SK-N-SH (cell line): ENCODE measurements around the gene FCMR. TPM values are rescaled to one million over a fixed set of nuclear protein-coding genes. Genes with fewer than 3 reads are reported as not detected.
A peak's percentile ranks its signal among the peaks of the same experiment; 100 is the strongest.

Source experiments
- CTCF ChIA-PET: fragments of 300-600, 350-600 bp; formaldehyde crosslinking; extraction: SDS; loops from one replicate; lab custom pipeline; 2021; lab: Yijun Ruan, JAX
- POLR2A ChIA-PET: fragments of 350-600 bp; sonication (Branson Sonifier 250); formaldehyde crosslinking; extraction: SDS; loops from one replicate; lab custom pipeline; 2020; ENCODE audit warnings: antibody characterized with exemption, inconsistent platforms; lab: Yijun Ruan, JAX
- DNase-seq: peaks from one replicate; pipeline ENCODE4 v3.0.0; 2012
- H2AFZ ChIP-seq: fragments of 200-600 bp; sonication (generic); 2 replicates; pipeline ENCODE4 v1.8.1; 2016; ENCODE audit warnings: antibody characterized with exemption, mild to moderate bottlenecking, low read depth
- H3F3A ChIP-seq: fragments of 200-600 bp; sonication (generic); replicated peaks from 2 replicates; pipeline ENCODE3; 2016; ENCODE audit warnings: antibody characterized with exemption, mild to moderate bottlenecking; ENCODE audit not compliant: insufficient read depth
- H3K27ac ChIP-seq, 2 experiments: fragments of 200-500 bp in 1 of 2; fragments of 200-600 bp in 1 of 2; sonication (Bioruptor generic) in 1 of 2; sonication (generic), shearing (Covaris generic) in 1 of 2; 2 replicates each; pipeline versions ENCODE4 v1.5.1 to v1.6.1; 2014 to 2016; ENCODE audit warnings: low read depth in 2 of 2, inconsistent platforms in 1 of 2, low read length in 1 of 2, mild to moderate bottlenecking in 1 of 2, mixed read lengths in 1 of 2
- H3K27me3 ChIP-seq: fragments of 200-600 bp; sonication (generic), shearing (Covaris generic); 2 replicates; pipeline ENCODE4 v1.6.1; 2016; ENCODE audit warnings: mixed run types; ENCODE audit not compliant: insufficient read depth
- H3K36me3 ChIP-seq, 2 experiments: fragments of 200-500 bp in 1 of 2; fragments of 200-600 bp in 1 of 2; sonication (Bioruptor generic) in 1 of 2; sonication (generic) in 1 of 2; replicated peaks in 1 of 2; 2 replicates each; pipeline versions ENCODE3 to v1.5.1; 2014 to 2016; ENCODE audit warnings: low read length in 1 of 2, mild to moderate bottlenecking in 1 of 2; ENCODE audit not compliant: insufficient read depth in 2 of 2, control insufficient read depth in 1 of 2
- H3K4me1 ChIP-seq, 2 experiments: fragments of 200-500 bp in 1 of 2; fragments of 200-600 bp in 1 of 2; sonication (Bioruptor generic) in 1 of 2; sonication (generic), shearing (Covaris generic) in 1 of 2; 2 replicates each; pipeline versions ENCODE4 v1.5.1 to v1.6.1; 2014 to 2016; ENCODE audit warnings: low read depth in 1 of 2, low read length in 1 of 2, mixed run types in 1 of 2; ENCODE audit not compliant: insufficient read depth in 2 of 2, control insufficient read depth in 1 of 2
- H3K4me2 ChIP-seq: fragments of 200-600 bp; sonication (generic), shearing (Covaris generic); 2 replicates; pipeline ENCODE4 v1.6.1; 2017; ENCODE audit warnings: mixed run types
- H3K4me3 ChIP-seq, 2 experiments: fragments of 200-500 bp in 1 of 2; fragments of 200-600 bp in 1 of 2; sonication (Bioruptor generic) in 1 of 2; sonication (generic), shearing (Covaris generic) in 1 of 2; 2 replicates each; pipeline versions ENCODE4 v1.5.1 to v1.8.1; 2014 to 2016; ENCODE audit warnings: low read depth in 2 of 2, inconsistent platforms in 1 of 2, low read length in 1 of 2, mild to moderate bottlenecking in 1 of 2, mixed read lengths in 1 of 2, moderate library complexity in 1 of 2
- H3K79me2 ChIP-seq: fragments of 200-600 bp; sonication (generic); 2 replicates; pipeline ENCODE4 v1.8.1; 2017; ENCODE audit warnings: mild to moderate bottlenecking; ENCODE audit not compliant: insufficient read depth
- H3K9ac ChIP-seq: fragments of 200-600 bp; sonication (generic); 2 replicates; pipeline ENCODE4 v1.6.1; 2017; ENCODE audit warnings: mixed run types
- H3K9me2 ChIP-seq: fragments of 200-600 bp; sonication (generic); 2 replicates; pipeline ENCODE4 v1.6.1; 2017; ENCODE audit warnings: mixed run types
- H3K9me3 ChIP-seq: fragments of 200-600 bp; sonication (generic); 2 replicates; pipeline ENCODE4 v1.6.1; 2017; ENCODE audit warnings: mixed run types, mild to moderate bottlenecking, moderate library complexity
- H4K20me1 ChIP-seq: fragments of 200-600 bp; sonication (generic); 2 replicates; pipeline ENCODE4 v1.6.1; 2017; ENCODE audit warnings: mild to moderate bottlenecking, mixed run types; ENCODE audit not compliant: insufficient read depth
- EP300 ChIP-seq, 2 experiments: IDR thresholded peaks; 2 replicates each; pipeline versions ENCODE4 v1.4.0 to v1.6.1; 2012; ENCODE audit warnings: borderline replicate concordance in 1 of 2, low read depth in 1 of 2, low read length in 1 of 2
- EZH2phosphoT487 ChIP-seq: fragments of 200-600 bp; sonication (generic); IDR thresholded peaks from 2 replicates; pipeline ENCODE4 v1.6.1; 2017; ENCODE audit warnings: low read depth, mixed run types, mild to moderate bottlenecking, antibody characterized with exemption, moderate library complexity, borderline replicate concordance
- FOSL2 ChIP-seq: IDR thresholded peaks from 2 replicates; pipeline ENCODE4 v1.4.0; 2012; ENCODE audit warnings: low read depth, mild to moderate bottlenecking, moderate library complexity, borderline replicate concordance
- GABPA ChIP-seq: IDR thresholded peaks from 2 replicates; pipeline ENCODE4 v1.4.0; 2012; ENCODE audit warnings: low read depth, mild to moderate bottlenecking
- MXI1 ChIP-seq: IDR thresholded peaks from 2 replicates; pipeline ENCODE4 v1.6.1; 2012; ENCODE audit warnings: mild to moderate bottlenecking, low read depth, low read length, improper control_type of control experiment
- NFIC ChIP-seq: IDR thresholded peaks from 2 replicates; pipeline ENCODE4 v1.4.0; 2012; ENCODE audit warnings: borderline replicate concordance
- NRF1 ChIP-seq: IDR thresholded peaks from 2 replicates; pipeline ENCODE4 v1.6.1; 2012; ENCODE audit warnings: low read depth, mild to moderate bottlenecking, low read length
- POLR2AphosphoS5 ChIP-seq: IDR thresholded peaks from 2 replicates; pipeline ENCODE4 v1.6.1; 2012; ENCODE audit warnings: low read depth, low read length
- RAD21 ChIP-seq: IDR thresholded peaks from 2 replicates; pipeline ENCODE4 v1.6.1; 2012; ENCODE audit warnings: mild to moderate bottlenecking, low read length
- RCOR1 ChIP-seq: fragments of 150-350 bp; IDR thresholded peaks from 2 replicates; pipeline ENCODE4 v1.6.1; 2017; ENCODE audit warnings: antibody characterized with exemption, low read length
- RFX5 ChIP-seq: IDR thresholded peaks from 2 replicates; pipeline ENCODE4 v1.6.1; 2012; ENCODE audit warnings: mild to moderate bottlenecking, improper control_type of control experiment, low read length
- RXRA ChIP-seq: IDR thresholded peaks from 2 replicates; pipeline ENCODE4 v1.4.0; 2012; ENCODE audit warnings: low read depth, mild to moderate bottlenecking, borderline replicate concordance
- SIN3A ChIP-seq: IDR thresholded peaks from 2 replicates; pipeline ENCODE4 v1.6.1; 2012; ENCODE audit warnings: low read depth, mild to moderate bottlenecking, low read length, moderate library complexity, borderline replicate concordance
- TAF1 ChIP-seq: IDR thresholded peaks from 2 replicates; pipeline ENCODE4 v1.6.1; 2012; ENCODE audit warnings: low read depth, mild to moderate bottlenecking, low read length, moderate library complexity, borderline replicate concordance
- TCF12 ChIP-seq: IDR thresholded peaks from 2 replicates; pipeline ENCODE4 v1.4.0; 2012
- TEAD4 ChIP-seq: IDR thresholded peaks from 2 replicates; pipeline ENCODE4 v1.4.0; 2012; ENCODE audit warnings: mild to moderate bottlenecking, borderline replicate concordance; ENCODE audit not compliant: insufficient read depth
- YY1 ChIP-seq: IDR thresholded peaks from 2 replicates; pipeline ENCODE4 v1.4.0; 2012; ENCODE audit warnings: low read depth, mild to moderate bottlenecking
- WGBS: methylation state at CpG from one replicate; pipeline ENCODE4 v1.1.6; 2017; ENCODE audit warnings: low lambda C conversion rate; 5-methylcytosine and 5-hydroxymethylcytosine counted together
- polyA plus RNA-seq, 3 experiments: library from polyadenylated mRNA; depleted of rRNA; stranded (reverse); fragments of >200 nt; gene quantifications; 2 replicates each; pipeline ENCODE4 v1.2.3, GENCODE V29; 2012
- TF ChIP-seq, protein P1 (sequence below): fragments of 150-350 bp; IDR thresholded peaks from 2 replicates; pipeline ENCODE4 v1.6.1; 2016; ENCODE audit warnings: mild to moderate bottlenecking, low read depth, low read length
- TF ChIP-seq, protein P2 (sequence below): IDR thresholded peaks from 2 replicates; pipeline ENCODE4 v1.4.0; 2012; ENCODE audit warnings: low read depth, borderline replicate concordance
- TF ChIP-seq, protein P3 (sequence below): IDR thresholded peaks from 2 replicates; pipeline ENCODE4; 2012

The FCMR gene
- polyA plus RNA-seq, 1 of the 3 experiments (the other 2 are of a cell fraction), result 0.15 TPM

DNA sequence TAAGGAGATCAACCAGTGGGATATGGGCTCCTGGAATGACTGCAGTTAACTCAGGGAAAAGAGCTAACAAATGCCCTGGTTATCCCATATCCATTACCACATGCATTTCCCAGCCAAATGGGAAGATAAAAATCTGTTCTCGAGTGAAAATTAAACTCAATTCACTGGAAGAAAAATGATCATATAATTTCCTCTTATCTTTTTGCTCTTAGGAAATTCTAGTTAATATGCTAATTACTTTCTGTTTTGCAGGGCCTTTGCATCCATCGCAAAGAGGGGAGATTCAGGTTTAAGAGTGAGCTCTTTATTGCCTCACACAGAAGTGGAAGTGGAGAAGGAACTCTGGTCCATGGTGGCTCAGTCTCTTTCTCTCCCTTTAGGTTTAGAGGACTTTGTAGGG is 28.4 kb downstream of the FCMR start:
- H3K79me2 ChIP-seq, result no peaks in the 10 kb centered on the region
- CTCF ChIA-PET, result interaction anchor here (0.9 to 5.9 kb wide), 6 partner anchors 9 to 167 kb away, joined by 3 to 32 read pairs (median 4); no protein-coding TSS in a partner anchor
- no peaks in the 10 kb centered on the region for H3K9me3 ChIP-seq
- no peak overlapping the region for H3K4me3 ChIP-seq
- POLR2A ChIA-PET, result no interaction called here
- H3K4me2 ChIP-seq, result no peak overlapping the region
- H2AFZ ChIP-seq, result 0 out of 2 replicates have a peak overlapping the region, but pooled peaks have one; percentile 29
- no peak overlapping the region for H3K27ac ChIP-seq
- no peak overlapping the region for H3K9ac ChIP-seq
- H3K9me2 ChIP-seq, result no peaks in the 10 kb centered on the region
- no peaks in the 10 kb centered on the region for H3K27me3 ChIP-seq
- no peaks in the 10 kb centered on the region for H3K36me3 ChIP-seq
- 36% methylated on average over 2 of the region's 2 CpGs for WGBS
- H3K4me1 ChIP-seq, result no peaks in the 10 kb centered on the region
- TF ChIP-seq GABPA (no peak), RXRA (no peak), NRF1 (no peak), FOSL2 (no peak), RFX5 (no peak), RCOR1 (no peak)
- TF ChIP-seq, protein P1, sequence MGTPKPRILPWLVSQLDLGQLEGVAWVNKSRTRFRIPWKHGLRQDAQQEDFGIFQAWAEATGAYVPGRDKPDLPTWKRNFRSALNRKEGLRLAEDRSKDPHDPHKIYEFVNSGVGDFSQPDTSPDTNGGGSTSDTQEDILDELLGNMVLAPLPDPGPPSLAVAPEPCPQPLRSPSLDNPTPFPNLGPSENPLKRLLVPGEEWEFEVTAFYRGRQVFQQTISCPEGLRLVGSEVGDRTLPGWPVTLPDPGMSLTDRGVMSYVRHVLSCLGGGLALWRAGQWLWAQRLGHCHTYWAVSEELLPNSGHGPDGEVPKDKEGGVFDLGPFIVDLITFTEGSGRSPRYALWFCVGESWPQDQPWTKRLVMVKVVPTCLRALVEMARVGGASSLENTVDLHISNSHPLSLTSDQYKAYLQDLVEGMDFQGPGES, result no peak
- TF ChIP-seq, protein P2, sequence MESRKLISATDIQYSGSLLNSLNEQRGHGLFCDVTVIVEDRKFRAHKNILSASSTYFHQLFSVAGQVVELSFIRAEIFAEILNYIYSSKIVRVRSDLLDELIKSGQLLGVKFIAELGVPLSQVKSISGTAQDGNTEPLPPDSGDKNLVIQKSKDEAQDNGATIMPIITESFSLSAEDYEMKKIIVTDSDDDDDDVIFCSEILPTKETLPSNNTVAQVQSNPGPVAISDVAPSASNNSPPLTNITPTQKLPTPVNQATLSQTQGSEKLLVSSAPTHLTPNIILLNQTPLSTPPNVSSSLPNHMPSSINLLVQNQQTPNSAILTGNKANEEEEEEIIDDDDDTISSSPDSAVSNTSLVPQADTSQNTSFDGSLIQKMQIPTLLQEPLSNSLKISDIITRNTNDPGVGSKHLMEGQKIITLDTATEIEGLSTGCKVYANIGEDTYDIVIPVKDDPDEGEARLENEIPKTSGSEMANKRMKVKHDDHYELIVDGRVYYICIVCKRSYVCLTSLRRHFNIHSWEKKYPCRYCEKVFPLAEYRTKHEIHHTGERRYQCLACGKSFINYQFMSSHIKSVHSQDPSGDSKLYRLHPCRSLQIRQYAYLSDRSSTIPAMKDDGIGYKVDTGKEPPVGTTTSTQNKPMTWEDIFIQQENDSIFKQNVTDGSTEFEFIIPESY, result no peak
- no peaks in the 10 kb centered on the region for H4K20me1 ChIP-seq
- no peak for DNase-seq
- no peaks in the 10 kb centered on the region for H3F3A ChIP-seq

DNA sequence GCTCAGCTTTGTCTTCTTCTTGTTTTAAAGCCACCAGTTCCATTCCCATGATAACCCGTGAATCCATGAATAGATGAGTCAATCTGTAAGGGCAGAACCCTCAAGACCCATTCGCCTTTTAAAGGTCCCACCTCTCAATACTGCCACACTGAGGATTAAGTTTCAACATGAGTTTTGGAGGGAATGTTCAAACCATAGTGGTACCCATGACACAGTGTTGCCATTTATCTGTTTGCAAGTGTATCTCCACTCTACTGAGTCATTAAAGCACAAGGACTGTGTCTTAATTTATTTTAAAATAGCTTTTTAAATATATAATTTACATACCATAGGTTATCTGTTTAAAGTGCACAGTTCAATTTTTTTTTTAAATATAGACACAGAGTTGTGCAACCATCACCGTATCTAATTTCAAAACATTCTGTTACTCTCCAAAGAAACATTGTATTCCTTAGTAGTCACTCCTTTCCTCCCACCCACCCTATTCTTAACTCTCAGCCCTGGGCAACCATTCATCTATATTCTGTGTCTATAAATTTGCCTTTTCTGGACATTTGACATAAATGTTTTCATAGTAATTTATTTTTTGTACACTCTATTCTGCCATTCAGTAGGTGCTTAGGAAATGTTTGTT is 29.3 kb downstream of the FCMR start:
- WGBS, result 78% methylated on average over 3 of the region's 3 CpGs
- TF ChIP-seq EZH2phosphoT487 (no peak), MXI1 (no peak), SIN3A (no peak), EP300 (IDR thresholded peaks at IDR 0.05; ENCODE audit: borderline replicate concordance in 1 of 2, low read depth in 1 of 2, low read length in 1 of 2) (no peak), TCF12 (no peak), NFIC (no peak), POLR2AphosphoS5 (no peak), YY1 (no peak), RAD21 (no peak), TAF1 (no peak), TEAD4 (no peak), RFX5 (no peak)
- TF ChIP-seq, protein P2, result no peak
- TF ChIP-seq, protein P3, sequence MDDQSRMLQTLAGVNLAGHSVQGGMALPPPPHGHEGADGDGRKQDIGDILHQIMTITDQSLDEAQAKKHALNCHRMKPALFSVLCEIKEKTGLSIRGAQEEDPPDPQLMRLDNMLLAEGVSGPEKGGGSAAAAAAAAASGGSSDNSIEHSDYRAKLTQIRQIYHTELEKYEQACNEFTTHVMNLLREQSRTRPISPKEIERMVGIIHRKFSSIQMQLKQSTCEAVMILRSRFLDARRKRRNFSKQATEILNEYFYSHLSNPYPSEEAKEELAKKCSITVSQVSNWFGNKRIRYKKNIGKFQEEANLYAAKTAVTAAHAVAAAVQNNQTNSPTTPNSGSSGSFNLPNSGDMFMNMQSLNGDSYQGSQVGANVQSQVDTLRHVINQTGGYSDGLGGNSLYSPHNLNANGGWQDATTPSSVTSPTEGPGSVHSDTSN, result no peak

More for the DNA sequence above, 29.3 kb downstream of the FCMR start:
- DNase-seq, result no peak
- H3K27me3 ChIP-seq, result no peaks in the 10 kb centered on the region; the same call in 1 of the 2 replicates
- H3K4me1 ChIP-seq, result no peaks in the 10 kb centered on the region
- H3K27ac ChIP-seq, result no peak overlapping the region
- ChIA-PET POLR2A (no interaction called here), CTCF (interaction anchor here (0.9 to 5.9 kb wide), 7 partner anchors 20 to 166 kb away, joined by 3 to 32 read pairs (median 5); partner anchors contain the start of gene IL20)
- no peaks in the 10 kb centered on the region for H3K79me2 ChIP-seq
- H3K4me2 ChIP-seq, result no peak overlapping the region
- H4K20me1 ChIP-seq, result no peaks in the 10 kb centered on the region
- no peak overlapping the region for H3K4me3 ChIP-seq
- H3F3A ChIP-seq, result no peaks in the 10 kb centered on the region
- H3K36me3 ChIP-seq, result no peaks in the 10 kb centered on the region
- no peaks in the 10 kb centered on the region for H3K9me2 ChIP-seq
- H2AFZ ChIP-seq, result no peak overlapping the region
- no peak overlapping the region for H3K9ac ChIP-seq
- no peaks in the 10 kb centered on the region for H3K9me3 ChIP-seq
